OCI-LY3 (cell line): ENCODE data around the gene RHD.

Experiments
- EZH2phosphoT487 ChIP-seq: fragments of 200-600 bp; shearing (Covaris generic); IDR thresholded peaks from 2 replicates; pipeline ENCODE4 v1.6.1; 2018; ENCODE audit warnings: antibody characterized with exemption, mixed run types, low read depth
- TF ChIP-seq, protein P1 (sequence below): fragments of 200-600, 300-600 bp; sonication (generic); IDR thresholded peaks from 2 replicates; pipeline ENCODE4 v1.5.1; 2014; ENCODE audit warnings: antibody characterized with exemption, low read length, low read depth

- TF ChIP-seq EZH2phosphoT487: no peak
- TF ChIP-seq, protein P1, sequence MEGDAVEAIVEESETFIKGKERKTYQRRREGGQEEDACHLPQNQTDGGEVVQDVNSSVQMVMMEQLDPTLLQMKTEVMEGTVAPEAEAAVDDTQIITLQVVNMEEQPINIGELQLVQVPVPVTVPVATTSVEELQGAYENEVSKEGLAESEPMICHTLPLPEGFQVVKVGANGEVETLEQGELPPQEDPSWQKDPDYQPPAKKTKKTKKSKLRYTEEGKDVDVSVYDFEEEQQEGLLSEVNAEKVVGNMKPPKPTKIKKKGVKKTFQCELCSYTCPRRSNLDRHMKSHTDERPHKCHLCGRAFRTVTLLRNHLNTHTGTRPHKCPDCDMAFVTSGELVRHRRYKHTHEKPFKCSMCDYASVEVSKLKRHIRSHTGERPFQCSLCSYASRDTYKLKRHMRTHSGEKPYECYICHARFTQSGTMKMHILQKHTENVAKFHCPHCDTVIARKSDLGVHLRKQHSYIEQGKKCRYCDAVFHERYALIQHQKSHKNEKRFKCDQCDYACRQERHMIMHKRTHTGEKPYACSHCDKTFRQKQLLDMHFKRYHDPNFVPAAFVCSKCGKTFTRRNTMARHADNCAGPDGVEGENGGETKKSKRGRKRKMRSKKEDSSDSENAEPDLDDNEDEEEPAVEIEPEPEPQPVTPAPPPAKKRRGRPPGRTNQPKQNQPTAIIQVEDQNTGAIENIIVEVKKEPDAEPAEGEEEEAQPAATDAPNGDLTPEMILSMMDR: no peak
Measured at GRCh38 chr1:25360596-25361581, 88.6 kb downstream of the RHD start.
